ENCODE data around the gene MAP1A. TPM values are rescaled to one million over a fixed set of nuclear protein-coding genes. Genes with fewer than 3 reads are reported as not detected.

Gene MAP1A
- under 1 TPM in 2 of 3 donors, not detected in 1; 0.04 to 0.07 TPM for polyA plus RNA-seq

DNA sequence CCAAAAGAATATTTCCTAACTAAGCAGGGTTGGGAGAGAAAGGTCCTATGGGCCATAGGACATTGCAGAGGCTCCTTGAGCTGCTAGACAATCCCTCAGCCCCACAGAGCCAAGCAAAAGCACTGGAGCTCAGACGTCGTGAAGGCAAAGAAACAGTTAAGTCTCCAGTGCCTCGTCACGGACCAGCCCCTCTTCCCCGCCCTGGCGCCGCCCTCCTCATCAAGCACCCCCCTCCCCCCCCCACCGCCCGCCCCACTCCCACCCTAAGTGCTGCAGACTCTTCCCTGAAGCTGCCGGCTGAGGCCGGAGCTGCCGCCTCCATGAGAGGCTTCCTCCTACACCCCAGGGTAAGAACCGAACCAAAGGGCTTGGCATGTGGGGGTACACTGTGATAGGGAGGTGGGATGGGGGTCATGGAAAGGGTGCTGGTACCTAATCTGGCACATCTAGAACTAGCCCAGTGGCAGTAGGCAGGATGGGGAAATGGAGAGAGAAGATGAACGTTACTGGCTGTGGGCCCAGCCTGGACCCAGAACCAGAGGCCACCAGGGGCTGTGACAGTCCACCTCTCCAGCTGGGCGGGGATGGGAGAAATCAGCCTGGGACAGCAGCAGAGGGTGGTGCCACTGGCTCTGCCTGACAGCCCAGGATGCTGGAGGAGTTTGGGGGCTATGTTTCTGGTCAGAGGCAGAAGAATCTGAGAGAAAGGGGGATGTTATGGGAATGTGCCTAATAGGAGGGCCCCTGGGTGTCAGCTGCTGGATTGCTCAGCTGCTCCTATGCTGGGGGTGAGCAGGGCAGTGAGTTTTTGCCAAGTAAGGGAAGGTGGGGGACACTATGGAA, at the start of gene MAP1A:
Gene MAP1A (plus strand): TSS at position 255 of the 843 bp plus-strand sequence. CDS start 3,866 bp downstream, outside the sequence.
- DNase-seq = no peak
- Mint-ChIP-seq H3K4me3 (peak within 1 kb of the TSS in 3 of 5 donors; percentile 38 to 54 (median 45)), H3K4me1 (peaks cover 6 to 15% of the 10 kb centered on the region in 2 donors), H3K27ac (peak within 1 kb of the TSS in 1 of 6 donors; percentile 49), H3K27me3 (ENCODE audit: low read depth in 3 of 3) (peaks cover 8 to 18% (median 13%) of the 10 kb centered on the region in 3 donors), H3K9me3 (no peaks in the 10 kb centered on the region), H3K36me3 (no peaks in the 10 kb centered on the region)

DNA sequence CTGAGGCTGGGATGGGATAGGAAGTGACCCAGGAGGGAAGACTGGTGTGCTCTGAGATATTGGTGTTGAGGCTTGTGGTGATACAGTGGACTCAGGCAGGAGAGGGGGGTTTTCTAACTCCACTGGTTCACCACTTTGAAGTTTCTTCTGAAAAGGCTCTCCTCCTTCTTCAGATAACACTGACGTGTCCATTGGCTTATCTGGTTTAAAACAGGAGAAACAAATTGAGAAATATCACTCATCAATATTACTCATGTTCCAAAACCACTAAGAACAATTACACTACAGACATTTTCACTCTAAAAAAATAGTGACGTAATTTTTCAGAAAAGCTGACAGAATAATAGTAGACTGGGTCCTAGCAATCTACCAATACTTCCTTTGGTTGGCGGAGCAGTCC, 47.5 kb upstream of the MAP1A start:
- Mint-ChIP-seq H3K9me3 (no peaks in the 10 kb centered on the region), H3K27ac (no peak overlapping the region), H3K36me3 (peaks cover 25 to 58% (median 29%) of the 10 kb centered on the region in 3 donors), H3K27me3 (ENCODE audit: low read depth in 3 of 3) (peaks cover 0 to 4% (median 3%) of the 10 kb centered on the region in 3 donors), H3K4me1 (no peaks in the 10 kb centered on the region), H3K4me3 (no peak overlapping the region)
- DNase-seq = no peak

DNA sequence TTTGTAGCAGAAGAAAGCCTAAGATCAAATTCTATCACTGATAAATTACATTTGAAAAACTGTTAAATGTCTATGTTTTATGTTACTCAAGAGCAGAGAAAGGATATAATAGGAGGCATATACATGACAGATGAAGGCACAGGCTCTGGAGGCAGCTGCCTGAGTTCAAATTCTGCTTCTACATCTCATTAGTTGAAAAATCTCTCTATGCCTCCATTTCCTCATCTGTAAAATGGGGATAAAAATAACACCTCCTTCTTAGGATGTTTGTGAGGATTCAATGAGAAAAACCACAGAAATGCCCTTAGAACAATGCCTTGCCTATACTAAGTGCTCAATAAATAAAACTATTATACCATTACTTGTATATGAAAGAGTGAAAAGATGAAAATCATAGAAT, 45.4 kb upstream of the MAP1A start:
- no peak overlapping the region for H3K4me3 Mint-ChIP-seq
- DNase-seq = no peak
- peaks cover 33 to 60% (median 36%) of the 10 kb centered on the region in 3 donors for H3K36me3 Mint-ChIP-seq
- H3K27me3 Mint-ChIP-seq (ENCODE audit: low read depth in 3 of 3) = peaks cover 0 to 4% (median 3%) of the 10 kb centered on the region in 3 donors
- H3K27ac Mint-ChIP-seq = no peak overlapping the region
- no peaks in the 10 kb centered on the region for H3K4me1 Mint-ChIP-seq
- H3K9me3 Mint-ChIP-seq = no peaks in the 10 kb centered on the region

DNA sequence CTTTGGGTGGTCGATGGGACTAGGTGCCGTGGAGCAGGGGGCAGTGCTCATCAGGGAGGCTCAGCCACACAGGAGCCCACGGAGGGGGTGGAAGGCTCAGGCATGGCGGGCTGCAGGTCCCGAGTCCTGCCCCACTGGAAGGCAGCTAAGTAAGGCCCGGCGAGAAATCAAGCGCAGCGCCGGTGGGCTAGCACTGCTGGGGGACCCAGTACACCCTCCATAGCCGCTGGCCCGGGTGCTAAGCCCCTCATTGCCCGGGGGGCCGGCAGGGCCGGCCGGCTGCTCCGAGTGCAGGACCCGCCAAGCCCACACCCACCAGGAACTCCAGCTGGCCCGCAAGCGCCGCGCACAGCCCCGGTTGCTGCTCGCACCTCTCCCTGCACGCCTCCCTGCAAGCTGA, 43.5 kb upstream of the MAP1A start:
- Mint-ChIP-seq H3K9me3 (no peaks in the 10 kb centered on the region), H3K36me3 (peaks cover 46 to 70% (median 49%) of the 10 kb centered on the region in 3 donors), H3K4me1 (no peaks in the 10 kb centered on the region), H3K4me3 (no peak overlapping the region), H3K27me3 (ENCODE audit: low read depth in 3 of 3) (peaks cover 0 to 4% (median 3%) of the 10 kb centered on the region in 3 donors), H3K27ac (no peak overlapping the region)
- DNase-seq = no peak

DNA sequence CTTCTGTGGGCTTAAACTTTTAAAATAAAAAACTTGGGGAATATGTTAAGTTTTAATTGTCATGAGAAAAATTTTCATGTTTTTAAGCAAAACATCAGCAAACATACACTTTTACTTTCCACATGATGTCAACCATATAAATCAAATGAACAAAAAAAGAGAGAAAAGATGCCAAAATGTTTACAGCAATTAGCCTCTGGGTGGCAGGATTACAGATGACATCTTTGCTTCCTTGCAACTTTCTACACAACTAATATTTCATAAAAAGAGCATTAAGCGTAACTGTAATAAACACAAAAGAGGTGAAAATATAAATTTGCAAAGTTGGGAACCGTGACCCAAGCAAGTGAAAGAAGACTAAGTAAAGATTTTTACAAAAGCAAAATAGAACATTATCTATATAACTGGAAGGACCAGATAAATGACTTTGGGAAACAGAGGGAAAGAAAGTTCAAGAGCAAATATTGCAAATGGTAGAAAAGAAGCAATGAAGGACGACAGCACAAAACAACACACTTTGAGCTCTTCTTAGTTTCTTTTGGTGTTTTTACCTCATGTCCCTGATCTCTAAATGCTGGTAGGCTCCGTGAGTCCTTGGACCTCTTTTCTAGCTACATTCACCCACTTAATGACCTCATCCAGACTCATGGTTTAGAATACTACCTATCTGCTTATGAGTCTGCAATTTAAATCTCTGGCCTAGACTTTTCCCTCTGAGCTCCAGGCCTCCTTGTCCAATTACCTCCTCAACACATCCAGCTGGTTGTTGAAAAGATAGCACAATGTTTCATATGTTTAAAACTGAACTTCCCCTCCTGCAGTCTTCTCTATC, 33.9 kb upstream of the MAP1A start:
- H3K4me3 Mint-ChIP-seq = no peak overlapping the region
- peaks cover 0 to 1% (median 0%) of the 10 kb centered on the region in 3 donors for H3K27me3 Mint-ChIP-seq (ENCODE audit: low read depth in 3 of 3)
- peak in 1 of 3 donors; percentile 13 for DNase-seq
- peaks cover 0 to 5% of the 10 kb centered on the region in 2 donors for H3K4me1 Mint-ChIP-seq
- no peaks in the 10 kb centered on the region for H3K9me3 Mint-ChIP-seq
- H3K36me3 Mint-ChIP-seq = peaks cover 11 to 37% (median 12%) of the 10 kb centered on the region in 3 donors
- peak overlapping the region in 1 of 6 donors; percentile 7 for H3K27ac Mint-ChIP-seq

DNA sequence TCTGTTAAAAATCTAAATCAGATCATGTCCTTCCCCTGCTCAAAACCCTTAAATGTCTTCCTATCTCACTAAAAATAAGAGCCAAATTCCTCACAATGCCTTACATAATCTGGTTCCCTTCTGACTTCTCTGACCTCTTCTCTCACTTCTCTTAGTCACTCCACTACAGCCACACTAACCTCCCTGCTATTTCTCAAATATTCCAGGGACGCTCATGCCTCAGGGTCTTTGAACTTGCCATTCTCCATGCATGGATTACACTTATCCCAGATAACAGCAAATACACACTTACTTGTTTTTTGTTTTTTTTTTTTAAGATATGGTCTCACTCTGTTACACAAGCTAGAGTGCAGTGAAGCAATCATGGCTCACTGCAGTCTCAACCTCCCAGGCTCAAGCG, 33.0 kb upstream of the MAP1A start:
- Mint-ChIP-seq H3K9me3 (no peaks in the 10 kb centered on the region), H3K4me3 (no peak overlapping the region), H3K4me1 (peaks cover 4 to 11% of the 10 kb centered on the region in 2 donors), H3K27ac (no peak overlapping the region), H3K27me3 (ENCODE audit: low read depth in 3 of 3) (peaks cover 0 to 1% (median 0%) of the 10 kb centered on the region in 3 donors), H3K36me3 (peaks cover 3 to 28% (median 3%) of the 10 kb centered on the region in 3 donors)
- DNase-seq = no peak

DNA sequence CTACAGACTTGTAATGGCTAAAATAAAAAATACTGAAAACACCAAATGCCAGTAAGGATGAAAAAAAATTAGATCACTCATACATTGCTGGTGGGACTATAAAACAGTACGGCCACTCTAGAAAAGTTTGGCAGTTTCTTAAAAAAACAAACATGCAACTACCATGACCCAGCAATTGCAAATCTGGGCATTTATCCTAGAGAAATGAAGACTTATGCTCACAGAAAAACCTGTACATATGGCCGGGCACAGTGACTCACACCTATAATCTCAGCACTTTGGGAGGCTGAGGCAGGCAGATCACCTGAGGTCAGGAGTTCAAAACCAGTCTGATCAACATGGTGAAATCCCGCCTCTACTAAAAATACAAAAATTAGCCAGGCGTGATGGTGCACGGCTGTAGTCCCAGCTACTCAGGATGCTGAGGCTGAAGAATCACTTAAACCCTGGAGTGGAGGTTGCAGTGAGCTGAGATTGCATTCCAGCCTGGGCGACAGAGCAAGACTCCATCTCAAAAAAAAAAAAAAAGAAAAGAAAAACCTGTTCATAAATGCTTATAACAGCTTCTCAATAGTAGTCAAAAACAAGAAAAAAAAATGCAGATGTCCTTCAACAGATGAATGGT, 30.0 kb upstream of the MAP1A start:
- no peak overlapping the region for H3K4me3 Mint-ChIP-seq
- no peak for DNase-seq

DNA sequence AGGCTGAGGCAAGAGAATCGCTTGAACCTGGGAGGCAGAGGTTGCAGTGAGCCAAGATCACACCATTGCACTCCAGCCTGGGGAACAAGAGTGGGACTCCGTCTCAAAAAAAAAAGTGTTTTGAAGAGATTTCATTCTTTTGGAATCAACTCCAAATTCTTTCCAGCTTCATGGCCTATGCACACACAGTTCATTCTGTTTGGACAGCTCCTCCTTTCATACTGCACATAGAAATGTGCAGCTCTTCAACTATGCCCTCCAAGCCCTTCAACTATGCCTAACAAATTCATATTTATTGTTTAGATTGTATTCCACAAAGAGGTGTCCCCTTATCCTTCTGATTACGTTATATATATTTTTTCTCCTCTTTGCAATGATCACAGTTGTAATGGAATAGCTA, 28.6 kb upstream of the MAP1A start:
- Mint-ChIP-seq H3K27me3 (ENCODE audit: low read depth in 3 of 3) (peaks cover 4 to 6% (median 6%) of the 10 kb centered on the region in 3 donors), H3K9me3 (no peaks in the 10 kb centered on the region), H3K27ac (peak overlapping the region in 2 of 6 donors; percentile 4 to 29), H3K4me1 (peaks cover 24 to 36% of the 10 kb centered on the region in 2 donors), H3K4me3 (no peak overlapping the region), H3K36me3 (peaks cover 0 to 20% (median 0%) of the 10 kb centered on the region in 3 donors)
- no peak for DNase-seq

More for the DNA sequence above, 30.0 kb upstream of the MAP1A start:
- no peaks in the 10 kb centered on the region for H3K9me3 Mint-ChIP-seq
- peaks cover 0 to 24% (median 0%) of the 10 kb centered on the region in 3 donors for H3K36me3 Mint-ChIP-seq
- H3K27ac Mint-ChIP-seq = peak overlapping the region in 1 of 6 donors; percentile 2
- H3K27me3 Mint-ChIP-seq (ENCODE audit: low read depth in 3 of 3) = peaks cover 0 to 1% (median 0%) of the 10 kb centered on the region in 3 donors
- H3K4me1 Mint-ChIP-seq = peaks cover 13 to 23% of the 10 kb centered on the region in 2 donors

DNA sequence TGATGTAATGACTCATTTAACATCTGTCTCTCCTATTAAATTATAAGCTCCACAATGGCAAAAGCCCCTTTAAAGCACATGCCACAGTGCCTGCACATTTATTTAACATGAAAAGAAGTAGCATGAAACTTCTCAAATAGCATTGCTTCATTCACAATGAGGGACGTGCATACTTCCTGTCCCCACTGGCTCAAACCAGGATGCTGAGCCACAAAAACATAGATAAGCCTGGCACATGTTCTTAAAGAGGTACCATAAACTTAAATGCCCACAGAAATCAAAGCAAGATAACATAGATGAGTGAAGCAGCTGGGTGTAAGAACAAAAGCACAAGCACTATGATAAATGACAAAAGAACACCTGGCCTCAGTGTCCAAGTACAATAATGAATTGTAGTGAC, 28.2 kb upstream of the MAP1A start:
- Mint-ChIP-seq H3K27me3 (ENCODE audit: low read depth in 3 of 3) (peaks cover 4 to 6% (median 6%) of the 10 kb centered on the region in 3 donors), H3K9me3 (no peaks in the 10 kb centered on the region), H3K36me3 (peaks cover 0 to 16% (median 0%) of the 10 kb centered on the region in 3 donors), H3K4me1 (peaks cover 24 to 38% of the 10 kb centered on the region in 2 donors), H3K27ac (peak overlapping the region in 3 of 6 donors; percentile 4 to 29 (median 15)), H3K4me3 (no peak overlapping the region)
- DNase-seq = no peak

DNA sequence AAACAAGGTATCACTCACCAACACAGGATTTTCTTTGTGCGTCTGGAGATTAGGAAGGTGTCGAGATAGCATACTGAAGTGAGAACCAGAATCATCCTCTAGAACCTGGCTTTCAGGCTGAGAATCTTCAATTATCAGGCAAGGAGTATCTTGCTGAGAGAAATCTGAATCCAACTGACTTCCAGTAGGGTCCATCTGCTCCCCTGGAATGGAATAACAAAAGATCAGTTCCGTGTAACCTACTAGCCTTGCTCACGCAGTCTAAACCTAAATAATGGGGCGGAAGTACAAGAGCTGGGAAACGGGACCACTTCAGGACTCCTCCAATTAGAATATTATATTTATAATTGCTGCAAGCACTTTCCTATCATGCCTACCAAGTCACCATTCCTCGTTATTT, 25.1 kb upstream of the MAP1A start:
- peak overlapping the region; percentile 91 to 95 (median 94) for H3K27ac Mint-ChIP-seq
- H3K9me3 Mint-ChIP-seq = no peaks in the 10 kb centered on the region
- peaks cover 0 to 5% (median 0%) of the 10 kb centered on the region in 3 donors for H3K36me3 Mint-ChIP-seq
- H3K27me3 Mint-ChIP-seq (ENCODE audit: low read depth in 3 of 3) = peaks cover 4 to 7% (median 6%) of the 10 kb centered on the region in 3 donors
- DNase-seq = no peak
- H3K4me3 Mint-ChIP-seq = peak overlapping the region; percentile 91 to 99 (median 93)
- peaks cover 24 to 38% of the 10 kb centered on the region in 2 donors for H3K4me1 Mint-ChIP-seq

DNA sequence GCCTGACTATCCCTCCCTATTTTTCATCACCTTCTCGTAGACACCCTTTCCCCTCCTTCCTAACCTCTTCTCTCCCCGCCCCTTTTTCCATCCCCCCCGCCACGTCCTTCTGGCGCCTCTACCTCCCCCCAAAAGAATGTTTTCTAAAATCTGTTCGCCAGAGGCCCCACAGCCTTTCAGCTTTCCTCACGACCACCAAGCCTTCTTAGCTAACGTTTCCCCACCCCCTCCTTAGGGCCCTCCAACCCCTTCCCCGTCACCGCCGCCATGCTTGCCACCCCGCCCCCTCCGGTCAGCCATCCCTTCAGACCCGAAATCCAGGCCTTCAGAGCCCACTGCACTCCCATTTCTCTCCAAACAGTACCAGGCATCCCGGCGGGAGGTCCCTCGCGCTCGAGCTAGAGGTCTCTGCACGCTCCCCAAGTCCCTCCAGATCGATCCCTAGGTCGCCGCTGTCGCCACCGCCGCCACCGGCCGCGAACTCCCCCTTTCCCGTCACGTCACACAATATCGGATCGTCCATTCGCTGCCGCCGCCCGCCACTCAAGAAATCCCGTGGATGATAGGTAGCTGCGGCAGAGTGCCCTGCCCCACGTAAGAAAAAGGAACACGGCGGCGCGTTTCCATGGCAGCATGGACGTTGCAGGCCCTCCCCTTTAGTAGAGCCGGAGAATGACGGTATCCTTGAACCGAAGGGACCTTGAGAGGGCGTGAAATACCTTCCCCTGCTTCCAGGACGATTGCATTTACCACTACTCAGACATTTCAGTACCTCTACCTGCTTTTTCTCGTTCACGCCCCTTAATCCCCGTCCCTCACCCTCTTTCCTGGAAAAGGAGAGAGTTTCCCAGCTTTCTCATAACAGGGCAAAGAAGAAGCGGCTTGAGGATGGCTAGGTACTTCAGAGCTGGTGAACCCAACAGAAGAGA, 24.5 kb upstream of the MAP1A start, which contains the start of gene TP53BP1:
Gene TP53BP1 (minus strand): TSS at position 484 of the 929 bp plus-strand sequence. CDS start 113 bp downstream, at position 371.
- Mint-ChIP-seq H3K4me3 (peak within 1 kb of the TSS; percentile 91 to 99 (median 93)), H3K4me1 (peaks cover 24 to 38% of the 10 kb centered on the region in 2 donors), H3K27me3 (ENCODE audit: low read depth in 3 of 3) (peaks cover 6 to 7% (median 6%) of the 10 kb centered on the region in 3 donors), H3K36me3 (peaks cover 0 to 4% (median 0%) of the 10 kb centered on the region in 3 donors), H3K27ac (peak within 1 kb of the TSS; percentile 91 to 95 (median 94)), H3K9me3 (no peaks in the 10 kb centered on the region)
- DNase-seq = peak; percentile 92 to 94 (median 93)
